Fibroblast of lung (primary cell): ENCODE data around the gene KLK6.

Experiments
- EZH2 ChIP-seq: IDR thresholded peaks from 2 replicates; pipeline ENCODE4 v1.5.1; 2012; ENCODE audit warnings: low read length, control low read depth, mild to moderate bottlenecking; ENCODE audit errors: missing control alignments
- TF ChIP-seq, protein P1 (sequence below), 2 donors: IDR thresholded peaks in 1 of 2; conservative IDR thresholded peaks in 1 of 2; 1 replicate in 1 of 2; 2 replicates in 1 of 2; pipeline ENCODE4 v1.5.1; 2011 to 2012; ENCODE audit warnings: low read length in 2 of 2, control low read depth in 1 of 2, inconsistent platforms in 1 of 2, low read depth in 1 of 2, mild to moderate bottlenecking in 1 of 2

DNA sequence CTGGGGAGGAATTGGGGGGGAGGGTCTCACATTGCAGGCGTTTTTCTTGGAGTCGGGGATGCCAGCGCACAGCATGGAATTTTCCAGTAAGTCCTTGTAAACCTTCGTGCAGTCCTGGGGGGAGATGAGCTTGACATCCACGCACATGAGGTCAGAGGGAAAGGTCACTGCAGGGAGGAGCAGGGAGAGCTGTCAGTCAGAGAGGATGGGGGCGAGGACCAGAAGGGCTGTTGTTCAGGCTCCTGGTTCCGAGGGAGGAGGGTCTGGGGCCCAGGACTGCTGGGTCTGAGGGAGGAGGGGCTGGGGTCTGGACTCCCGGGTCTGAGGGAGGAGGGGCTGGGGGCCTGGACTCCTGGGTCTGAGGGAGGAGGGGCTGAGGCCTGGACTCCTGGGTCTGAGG is 10.4 kb upstream of the KLK6 start:
- no peak for TF ChIP-seq EZH2
- TF ChIP-seq, protein P1, sequence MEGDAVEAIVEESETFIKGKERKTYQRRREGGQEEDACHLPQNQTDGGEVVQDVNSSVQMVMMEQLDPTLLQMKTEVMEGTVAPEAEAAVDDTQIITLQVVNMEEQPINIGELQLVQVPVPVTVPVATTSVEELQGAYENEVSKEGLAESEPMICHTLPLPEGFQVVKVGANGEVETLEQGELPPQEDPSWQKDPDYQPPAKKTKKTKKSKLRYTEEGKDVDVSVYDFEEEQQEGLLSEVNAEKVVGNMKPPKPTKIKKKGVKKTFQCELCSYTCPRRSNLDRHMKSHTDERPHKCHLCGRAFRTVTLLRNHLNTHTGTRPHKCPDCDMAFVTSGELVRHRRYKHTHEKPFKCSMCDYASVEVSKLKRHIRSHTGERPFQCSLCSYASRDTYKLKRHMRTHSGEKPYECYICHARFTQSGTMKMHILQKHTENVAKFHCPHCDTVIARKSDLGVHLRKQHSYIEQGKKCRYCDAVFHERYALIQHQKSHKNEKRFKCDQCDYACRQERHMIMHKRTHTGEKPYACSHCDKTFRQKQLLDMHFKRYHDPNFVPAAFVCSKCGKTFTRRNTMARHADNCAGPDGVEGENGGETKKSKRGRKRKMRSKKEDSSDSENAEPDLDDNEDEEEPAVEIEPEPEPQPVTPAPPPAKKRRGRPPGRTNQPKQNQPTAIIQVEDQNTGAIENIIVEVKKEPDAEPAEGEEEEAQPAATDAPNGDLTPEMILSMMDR (conservative IDR thresholded peaks at IDR 0.05 in 1 of 2, IDR thresholded peaks at IDR 0.05 in 1 of 2; ENCODE audit: low read depth in 1 of 2, low read length in 2 of 2) = no peak
